GM23338 (cell line): ENCODE results near the gene MARK3. TPM values are rescaled to one million over a fixed set of nuclear protein-coding genes. Genes with fewer than 3 reads are reported as not detected.

ENCODE experiments used
- ATAC-seq: fragments of 200-7000 bp; cut with Tn5 transposase; 3 replicates; pipeline ENCODE4 v1.9.1; 2020
- DNase-seq: peaks from one replicate; pipeline ENCODE4 v3.0.0-alpha.2; 2015; ENCODE audit warnings: low spot score
- H2AFZ ChIP-seq: fragments of 200-600 bp; sonication (generic); 2 replicates; pipeline ENCODE4 v1.8.0; 2016; ENCODE audit warnings: antibody characterized with exemption, mild to moderate bottlenecking, moderate library complexity
- H3F3A ChIP-seq: fragments of 200-600 bp; sonication (generic); replicated peaks from 2 replicates; pipeline ENCODE4 v1.8.0; 2017; ENCODE audit warnings: antibody characterized with exemption, mixed run types, low read depth
- H3K27ac ChIP-seq: fragments of 200-600 bp; sonication (generic); 2 replicates; pipeline ENCODE4 v1.6.1; 2016; ENCODE audit warnings: low read depth
- H3K27me3 ChIP-seq: fragments of 200-600 bp; sonication (generic); 2 replicates; pipeline ENCODE4 v1.8.0; 2016; ENCODE audit warnings: mild to moderate bottlenecking, mixed run types, moderate library complexity; ENCODE audit not compliant: insufficient read depth
- H3K36me3 ChIP-seq: fragments of 200-600 bp; sonication (generic); 2 replicates; pipeline ENCODE4 v1.8.0; 2016; ENCODE audit warnings: mild to moderate bottlenecking; ENCODE audit not compliant: insufficient read depth
- H3K4me1 ChIP-seq: fragments of 200-600 bp; sonication (generic); 2 replicates; pipeline ENCODE4 v1.8.0; 2016; ENCODE audit warnings: mild to moderate bottlenecking, moderate library complexity; ENCODE audit not compliant: insufficient read depth
- H3K4me2 ChIP-seq: fragments of 200-600 bp; sonication (generic); 2 replicates; pipeline ENCODE4 v1.7.1; 2017; ENCODE audit warnings: mixed run types
- H3K4me3 ChIP-seq: fragments of 200-600 bp; sonication (generic); 2 replicates; pipeline ENCODE4 v1.6.1; 2016; ENCODE audit warnings: mixed run types
- H3K79me2 ChIP-seq: fragments of 200-600 bp; sonication (generic); replicated peaks from 2 replicates; pipeline ENCODE4 v1.8.0; 2017; ENCODE audit warnings: mild to moderate bottlenecking; ENCODE audit not compliant: insufficient read depth
- H3K9me2 ChIP-seq: fragments of 200-600 bp; sonication (generic); 2 replicates; pipeline ENCODE4 v1.8.0; 2017; ENCODE audit not compliant: insufficient read depth
- H4K20me1 ChIP-seq: fragments of 200-600 bp; sonication (generic); replicated peaks from 2 replicates; pipeline ENCODE4 v1.8.0; 2017; ENCODE audit warnings: mild to moderate bottlenecking; ENCODE audit not compliant: insufficient read depth
- H3K27ac Mint-ChIP-seq: 2 replicates; pipeline ENCODE4 v1.8.0; 2020; ENCODE audit warnings: inconsistent platforms, mild to moderate bottlenecking, moderate library complexity, mixed read lengths
- H3K27me3 Mint-ChIP-seq: 3 replicates; pipeline ENCODE4 v1.8.0; 2022; ENCODE audit warnings: low read depth, mild to moderate bottlenecking, moderate library complexity, mixed read lengths, inconsistent platforms; ENCODE audit not compliant: insufficient read depth, poor library complexity
- H3K36me3 Mint-ChIP-seq: 3 replicates; pipeline ENCODE4 v1.8.0; 2021; ENCODE audit warnings: low read depth, mild to moderate bottlenecking, inconsistent platforms, moderate library complexity, mixed read lengths
- H3K4me1 Mint-ChIP-seq: 3 replicates; pipeline ENCODE4 v1.8.0; 2020; ENCODE audit warnings: mild to moderate bottlenecking, inconsistent platforms, mixed read lengths
- H3K4me3 Mint-ChIP-seq: 3 replicates; pipeline ENCODE4 v1.8.0; 2021; ENCODE audit warnings: moderate library complexity, mild to moderate bottlenecking, inconsistent platforms, mixed read lengths
- H3K9me3 Mint-ChIP-seq: 3 replicates; pipeline ENCODE4 v1.8.0; 2020; ENCODE audit warnings: moderate library complexity, mild to moderate bottlenecking, inconsistent platforms, mixed read lengths
- EZH2 ChIP-seq: fragments of 200-600 bp; sonication (generic); IDR thresholded peaks from one replicate; pipeline ENCODE4 v1.8.0; 2017; ENCODE audit warnings: antibody characterized with exemption, mild to moderate bottlenecking, low read depth; ENCODE audit not compliant: unreplicated experiment
- JUNB ChIP-seq: IDR thresholded peaks from one replicate; pipeline ENCODE4 v1.6.1; 2016; ENCODE audit warnings: antibody characterized with exemption; ENCODE audit not compliant: unreplicated experiment
- POLR2AphosphoS5 ChIP-seq: IDR thresholded peaks from 2 replicates; pipeline ENCODE4 v1.6.1; 2016; ENCODE audit warnings: antibody characterized with exemption, low read depth
- STAT1 ChIP-seq: IDR thresholded peaks from one replicate; pipeline ENCODE4 v1.6.1; 2016; ENCODE audit warnings: antibody characterized with exemption; ENCODE audit not compliant: unreplicated experiment
- ZNF331 ChIP-seq: fragments of 250-450 bp; sonication (Bioruptor Pico); IDR thresholded peaks from 2 replicates; pipeline ENCODE4 v1.5.0; 2020; ENCODE audit warnings: low read depth, mild to moderate bottlenecking, moderate library complexity
- polyA plus RNA-seq: library from polyadenylated mRNA; unstranded; fragments of >200 nt; fragmentation: Nextera tagmentation; extraction: Ambion mirVana; gene quantifications from 2 replicates; pipeline ENCODE4 v1.2.1, GENCODE V29; 2016
- total RNA-seq: library from RNA; depleted of rRNA; stranded (reverse); fragments of >200 nt; shearing (Covaris generic); gene quantifications from 2 replicates; pipeline ENCODE4 v1.2.3, GENCODE V29; 2014
- TF ChIP-seq, protein P1 (sequence below): IDR thresholded peaks from 2 replicates; pipeline ENCODE4 v1.6.1; 2016; ENCODE audit warnings: antibody characterized with exemption
- TF ChIP-seq, protein P2 (sequence below), 2 experiments: fragments of 200-600 bp in 1 of 2; sonication (generic) in 1 of 2; conservative IDR thresholded peaks; 2 replicates each; pipeline versions ENCODE4 v1.5.1 to v1.6.1; 2016 to 2017; ENCODE audit warnings: antibody characterized with exemption in 2 of 2, low read depth in 2 of 2, mild to moderate bottlenecking in 2 of 2, moderate library complexity in 1 of 2

MARK3 gene
- total and polyA plus RNA-seq, 2 experiments from 2014 or later = 45.9 to 69.7 TPM

DNA sequence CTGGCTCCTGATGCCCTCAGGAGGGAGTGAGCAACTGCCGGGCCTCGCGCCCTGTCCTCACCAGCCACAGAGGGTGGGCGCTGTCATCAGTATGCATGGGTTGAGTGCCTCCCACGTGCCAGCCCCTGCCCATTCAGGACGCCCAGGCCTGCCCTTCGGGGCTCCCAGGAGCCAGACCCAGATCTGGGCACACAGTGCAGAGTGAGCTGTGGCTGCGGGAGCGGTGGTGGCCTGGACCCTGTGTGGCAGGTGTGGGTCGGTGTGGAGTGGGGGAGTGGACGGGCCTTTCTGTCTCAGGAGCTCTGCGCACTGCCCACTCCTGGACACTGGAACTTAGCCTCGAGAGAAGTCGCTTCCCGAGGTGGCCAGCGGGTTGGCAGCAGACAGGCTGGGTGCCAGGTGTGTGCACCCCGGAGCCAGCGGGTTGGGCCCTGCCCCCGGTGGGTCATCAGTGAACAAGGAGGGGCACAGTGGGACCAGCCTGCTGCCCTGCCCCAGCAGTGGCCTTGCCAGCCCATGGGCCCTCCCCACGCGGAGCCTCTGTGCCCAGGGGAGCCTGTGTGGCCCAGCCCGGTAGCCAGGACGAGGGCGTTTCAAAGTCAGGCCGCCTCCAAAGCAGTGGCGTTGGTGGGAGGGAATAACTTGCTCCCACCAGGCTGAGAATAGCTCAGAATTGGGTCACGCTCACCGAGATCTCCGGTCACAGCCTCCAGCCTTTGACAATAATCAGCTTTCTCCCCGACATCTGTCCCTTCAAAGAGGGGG lies 153.3 kb downstream of the MARK3 start:
- no peak overlapping the region for H3K27ac ChIP-seq
- ATAC-seq = no peak
- Mint-ChIP-seq H3K36me3 (no peaks in the 10 kb centered on the region), H3K4me3 (no peak overlapping the region), H3K27me3 (peaks cover 10% of the 10 kb centered on the region), H3K27ac (no peak overlapping the region), H3K9me3 (no peaks in the 10 kb centered on the region), H3K4me1 (peaks cover 12% of the 10 kb centered on the region; the same call in 2 of the 3 replicates)
- H3K9me2 ChIP-seq = no peaks in the 10 kb centered on the region
- H4K20me1 ChIP-seq = no peaks in the 10 kb centered on the region; the same call in 1 of the 2 replicates
- no peaks in the 10 kb centered on the region for H3K36me3 ChIP-seq
- H2AFZ ChIP-seq = no peak overlapping the region
- H3K27me3 ChIP-seq = no peaks in the 10 kb centered on the region; the same call in 1 of the 2 replicates
- H3F3A ChIP-seq = 0 out of 2 replicates have a peak, but pooled peaks cover 3% of the 10 kb centered on the region
- peaks cover 15% of the 10 kb centered on the region for H3K4me1 ChIP-seq
- TF ChIP-seq, protein P1, sequence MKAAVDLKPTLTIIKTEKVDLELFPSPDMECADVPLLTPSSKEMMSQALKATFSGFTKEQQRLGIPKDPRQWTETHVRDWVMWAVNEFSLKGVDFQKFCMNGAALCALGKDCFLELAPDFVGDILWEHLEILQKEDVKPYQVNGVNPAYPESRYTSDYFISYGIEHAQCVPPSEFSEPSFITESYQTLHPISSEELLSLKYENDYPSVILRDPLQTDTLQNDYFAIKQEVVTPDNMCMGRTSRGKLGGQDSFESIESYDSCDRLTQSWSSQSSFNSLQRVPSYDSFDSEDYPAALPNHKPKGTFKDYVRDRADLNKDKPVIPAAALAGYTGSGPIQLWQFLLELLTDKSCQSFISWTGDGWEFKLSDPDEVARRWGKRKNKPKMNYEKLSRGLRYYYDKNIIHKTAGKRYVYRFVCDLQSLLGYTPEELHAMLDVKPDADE = no peak
- TF ChIP-seq POLR2AphosphoS5 (peak; percentile 21; the same call in 1 of the 2 replicates), JUNB (no peak)
- no peaks in the 10 kb centered on the region for H3K79me2 ChIP-seq
- no peak overlapping the region for H3K4me2 ChIP-seq
- DNase-seq = no peak
- no peak overlapping the region for H3K4me3 ChIP-seq

DNA sequence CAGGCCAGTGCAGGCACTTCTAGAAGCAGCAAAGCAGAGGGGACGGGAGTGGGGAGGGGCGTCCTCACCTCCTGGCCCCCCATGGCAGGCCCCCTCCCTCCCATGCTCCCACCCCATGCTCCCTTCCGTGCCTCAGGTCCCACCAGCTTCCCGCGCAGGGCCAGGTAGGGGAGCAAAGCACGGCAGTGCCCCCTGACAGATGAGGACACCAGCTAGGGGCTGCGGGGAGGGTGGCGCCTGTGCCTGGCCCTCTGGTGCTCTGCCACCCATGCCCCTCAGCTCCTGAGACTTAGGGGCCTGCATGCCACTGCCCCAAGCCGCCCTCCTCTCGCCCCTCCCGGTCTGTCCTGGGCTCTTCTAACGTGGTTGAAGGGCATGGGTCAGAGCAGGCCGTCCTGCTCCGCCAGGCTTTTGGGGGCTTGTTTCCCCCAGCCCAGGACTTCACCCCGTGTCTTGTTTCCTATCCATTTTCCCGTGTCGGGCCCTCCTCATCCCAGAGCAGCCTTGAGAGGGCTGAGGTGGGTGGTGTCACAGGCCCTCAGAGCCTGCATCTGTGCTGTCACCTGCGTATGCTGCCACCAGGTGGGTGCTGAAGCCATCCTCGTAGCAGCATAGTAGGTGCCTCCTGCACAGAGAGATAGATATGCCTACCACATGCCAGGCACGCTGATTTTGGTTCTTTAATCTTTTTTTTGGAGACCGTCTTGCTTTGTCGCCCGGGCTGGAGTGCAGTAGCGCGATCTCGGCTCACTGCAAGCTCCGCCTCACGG lies 154.0 kb downstream of the MARK3 start:
- no peak for DNase-seq
- H3K27me3 ChIP-seq = no peaks in the 10 kb centered on the region; the same call in 1 of the 2 replicates
- TF ChIP-seq STAT1 (no peak), EZH2 (no peak), ZNF331 (no peak)
- TF ChIP-seq, protein P1 = no peak
- TF ChIP-seq, protein P2, sequence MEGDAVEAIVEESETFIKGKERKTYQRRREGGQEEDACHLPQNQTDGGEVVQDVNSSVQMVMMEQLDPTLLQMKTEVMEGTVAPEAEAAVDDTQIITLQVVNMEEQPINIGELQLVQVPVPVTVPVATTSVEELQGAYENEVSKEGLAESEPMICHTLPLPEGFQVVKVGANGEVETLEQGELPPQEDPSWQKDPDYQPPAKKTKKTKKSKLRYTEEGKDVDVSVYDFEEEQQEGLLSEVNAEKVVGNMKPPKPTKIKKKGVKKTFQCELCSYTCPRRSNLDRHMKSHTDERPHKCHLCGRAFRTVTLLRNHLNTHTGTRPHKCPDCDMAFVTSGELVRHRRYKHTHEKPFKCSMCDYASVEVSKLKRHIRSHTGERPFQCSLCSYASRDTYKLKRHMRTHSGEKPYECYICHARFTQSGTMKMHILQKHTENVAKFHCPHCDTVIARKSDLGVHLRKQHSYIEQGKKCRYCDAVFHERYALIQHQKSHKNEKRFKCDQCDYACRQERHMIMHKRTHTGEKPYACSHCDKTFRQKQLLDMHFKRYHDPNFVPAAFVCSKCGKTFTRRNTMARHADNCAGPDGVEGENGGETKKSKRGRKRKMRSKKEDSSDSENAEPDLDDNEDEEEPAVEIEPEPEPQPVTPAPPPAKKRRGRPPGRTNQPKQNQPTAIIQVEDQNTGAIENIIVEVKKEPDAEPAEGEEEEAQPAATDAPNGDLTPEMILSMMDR (conservative IDR thresholded peaks at IDR 0.05; ENCODE audit: low read depth in 2 of 2) = peak in 1 of 2 experiments; percentile 37; a peak in 2 of 4 replicates
- H3K4me2 ChIP-seq = no peak overlapping the region
- no peaks in the 10 kb centered on the region for H3K79me2 ChIP-seq
- ATAC-seq = no peak
- Mint-ChIP-seq H3K27ac (no peak overlapping the region), H3K4me1 (peaks cover 12% of the 10 kb centered on the region; the same call in 2 of the 3 replicates), H3K9me3 (no peaks in the 10 kb centered on the region), H3K4me3 (no peak overlapping the region), H3K36me3 (no peaks in the 10 kb centered on the region), H3K27me3 (peaks cover 10% of the 10 kb centered on the region)
- no peaks in the 10 kb centered on the region; the same call in 1 of the 2 replicates for H4K20me1 ChIP-seq
- H2AFZ ChIP-seq = no peak overlapping the region
- H3F3A ChIP-seq = 0 out of 2 replicates have a peak, but pooled peaks cover 3% of the 10 kb centered on the region
- H3K27ac ChIP-seq = no peak overlapping the region
- H3K4me1 ChIP-seq = peaks cover 18% of the 10 kb centered on the region
- H3K9me2 ChIP-seq = no peaks in the 10 kb centered on the region
- H3K36me3 ChIP-seq = no peaks in the 10 kb centered on the region
- no peak overlapping the region for H3K4me3 ChIP-seq
